CD4-positive, alpha-beta T cell treated with Interleukin-1 beta for 1 hour (primary cell): ENCODE measurements around the gene IRF2.
A peak's percentile ranks its signal among the peaks of the same experiment; 100 is the strongest.

Experiments
- DNase-seq, 2 donors: peaks; one replicate each; pipeline ENCODE4 v3.0.0-alpha.2; 2020 to 2022

The IRF2 gene

DNA sequence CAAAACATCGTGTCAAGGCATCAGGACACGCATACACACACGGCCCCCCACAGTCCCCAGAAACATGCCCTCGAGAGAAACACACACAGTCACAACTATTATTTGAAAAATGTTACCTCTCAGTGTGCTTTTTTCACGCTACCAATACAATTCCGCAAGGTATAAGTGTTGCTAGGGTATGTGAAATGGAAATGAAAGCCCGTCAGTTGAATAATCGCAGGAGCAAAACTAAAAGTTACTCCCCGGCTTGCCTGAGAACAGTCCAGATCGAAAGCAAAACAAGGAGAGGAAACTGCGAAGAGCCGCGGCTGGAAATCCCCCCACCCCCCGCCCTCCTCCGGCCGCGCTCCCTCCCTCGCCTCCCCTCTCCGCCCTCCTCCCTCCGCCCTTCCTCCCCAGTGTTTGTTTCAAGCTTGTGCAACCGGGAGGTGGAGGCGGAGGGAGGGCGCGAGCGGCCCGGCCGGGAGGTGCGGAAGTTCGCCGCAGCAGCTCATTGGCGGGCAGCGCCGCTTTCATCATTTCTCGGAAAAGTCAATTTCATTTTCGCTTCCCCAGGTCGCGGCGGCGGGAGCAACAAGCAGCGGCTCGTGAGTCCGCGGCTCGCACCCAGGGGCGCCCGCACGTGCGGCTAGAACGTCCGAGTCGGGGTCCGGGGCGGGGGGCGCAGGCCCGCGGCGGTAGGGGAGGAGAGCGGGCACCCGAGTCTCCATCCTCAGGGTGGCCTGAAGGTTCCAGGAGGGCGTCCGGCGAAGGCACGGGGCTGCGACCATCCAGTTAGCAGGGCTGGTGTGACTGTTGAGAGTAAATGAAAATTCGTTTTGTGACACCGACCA lies at the start of gene IRF2:
Gene IRF2, minus strand, starts transcription at position 288 of the 833 bp plus-strand sequence. CDS start 45,486 bp downstream, outside the sequence.
- DNase-seq, result peak; percentile 97

DNA sequence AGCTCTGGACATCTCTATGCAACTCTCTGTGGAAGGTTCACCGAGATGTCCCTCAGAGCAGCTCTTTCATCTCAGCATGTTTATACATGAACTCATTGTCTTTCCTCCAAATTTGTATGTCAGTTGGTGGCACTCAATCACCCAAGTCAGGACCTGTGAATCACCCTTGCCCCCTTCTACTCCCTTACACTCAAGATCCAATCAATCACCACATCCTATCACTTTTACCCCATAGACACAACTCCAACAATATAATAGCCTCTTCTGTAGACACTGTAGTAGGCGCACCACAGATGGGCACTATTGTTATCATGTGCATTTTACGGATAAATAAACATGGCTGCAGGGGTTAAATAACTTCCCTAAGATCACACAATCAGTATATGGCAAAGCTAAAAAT lies 41.3 kb upstream of the IRF2 start:
- no peak for DNase-seq

DNA sequence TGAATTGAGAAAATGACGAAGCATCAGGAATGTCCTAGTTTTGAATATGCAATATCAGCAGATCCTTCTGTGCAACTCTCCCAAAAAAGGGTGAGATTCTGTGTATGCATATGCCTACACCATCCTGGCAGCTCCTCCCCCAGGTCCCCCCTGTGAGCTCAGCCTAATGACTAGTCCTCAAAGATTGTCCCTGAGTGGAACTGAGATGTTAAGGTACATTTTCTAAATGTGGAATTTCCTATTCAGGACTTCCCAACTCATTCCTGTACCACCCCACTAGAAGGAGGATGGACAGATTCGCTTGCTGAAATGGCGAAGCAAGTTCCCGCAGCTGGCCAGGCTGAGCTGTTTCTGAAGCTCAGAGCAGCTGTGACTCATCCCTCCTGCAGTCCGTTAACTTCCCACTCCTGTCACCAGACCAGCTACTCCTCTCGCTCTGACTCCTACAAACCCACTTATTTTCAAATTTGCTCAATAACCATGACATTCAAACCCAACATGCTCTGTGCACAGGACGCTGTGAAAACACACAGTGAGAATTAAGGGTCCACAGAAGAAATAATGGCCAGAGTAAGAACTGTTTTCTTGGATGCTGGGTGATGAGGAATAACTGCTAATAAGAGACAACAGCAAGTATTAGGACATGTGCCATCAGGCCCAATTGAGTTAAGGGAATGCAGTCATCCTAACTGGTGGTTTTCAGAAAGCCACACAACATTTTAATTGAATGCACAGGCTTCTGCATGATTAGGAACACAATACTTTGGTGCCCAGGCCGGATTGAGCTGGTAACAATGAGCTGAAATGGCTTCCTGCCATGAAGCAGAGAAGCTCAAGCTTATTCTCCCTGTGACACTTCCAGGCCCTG lies 40.0 kb upstream of the IRF2 start:
- DNase-seq, result peak; percentile 5 to 50

DNA sequence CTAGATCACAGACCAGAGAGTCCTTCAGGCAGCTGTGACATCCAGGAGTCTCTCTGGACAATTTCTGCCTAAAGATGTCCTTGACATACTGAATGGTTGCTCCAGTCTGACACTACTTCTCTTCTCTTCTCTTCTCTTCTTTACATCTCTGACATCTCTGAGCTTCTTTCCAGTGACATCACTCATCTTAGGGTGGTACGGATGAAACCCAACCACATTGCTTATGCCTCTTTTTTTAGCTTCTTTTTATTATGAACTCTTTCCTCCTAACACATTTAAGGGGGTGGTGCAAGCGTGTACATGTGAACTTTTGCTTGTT lies 39.4 kb upstream of the IRF2 start:
- no peak for DNase-seq

DNA sequence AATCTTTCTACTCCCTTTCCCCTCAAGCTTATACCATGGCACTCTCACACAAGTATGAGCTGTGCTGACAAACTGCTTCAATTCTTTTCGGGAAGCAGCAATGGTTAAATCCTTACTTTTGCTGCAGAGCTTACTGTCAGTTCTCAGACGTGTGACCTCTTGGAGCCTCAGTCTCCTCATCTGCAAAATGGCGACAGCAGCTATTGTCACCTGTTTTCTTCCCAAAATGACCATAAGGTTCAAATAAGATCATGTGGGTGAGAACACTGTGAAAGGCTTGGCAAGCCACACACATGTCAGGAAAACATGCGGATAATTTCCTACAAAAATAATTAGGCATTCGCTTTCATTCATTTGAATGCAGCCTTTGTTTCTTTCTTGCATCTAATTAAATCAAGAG lies 36.8 kb upstream of the IRF2 start:
- DNase-seq, result no peak

DNA sequence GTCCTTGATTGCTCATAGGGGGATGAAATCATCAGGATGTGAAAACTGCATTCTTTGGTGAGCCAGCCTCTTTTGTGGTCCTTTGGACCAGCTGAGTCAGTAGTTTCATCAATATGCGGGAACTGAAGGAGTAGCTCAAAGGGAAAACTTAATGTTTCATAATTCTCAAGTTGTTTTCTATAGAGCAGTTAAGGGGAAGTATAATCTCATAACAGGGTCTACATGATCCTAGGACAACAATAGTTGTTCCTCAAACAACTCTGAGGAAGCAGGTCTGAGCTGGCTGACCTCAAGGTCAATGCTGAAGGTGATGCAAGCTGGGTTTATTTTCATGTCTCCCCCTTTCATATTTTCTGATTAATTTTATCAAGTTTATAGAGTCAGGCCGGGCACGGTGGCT lies 36.1 kb upstream of the IRF2 start:
- DNase-seq, result peak in 1 of 2 donors; percentile 15

DNA sequence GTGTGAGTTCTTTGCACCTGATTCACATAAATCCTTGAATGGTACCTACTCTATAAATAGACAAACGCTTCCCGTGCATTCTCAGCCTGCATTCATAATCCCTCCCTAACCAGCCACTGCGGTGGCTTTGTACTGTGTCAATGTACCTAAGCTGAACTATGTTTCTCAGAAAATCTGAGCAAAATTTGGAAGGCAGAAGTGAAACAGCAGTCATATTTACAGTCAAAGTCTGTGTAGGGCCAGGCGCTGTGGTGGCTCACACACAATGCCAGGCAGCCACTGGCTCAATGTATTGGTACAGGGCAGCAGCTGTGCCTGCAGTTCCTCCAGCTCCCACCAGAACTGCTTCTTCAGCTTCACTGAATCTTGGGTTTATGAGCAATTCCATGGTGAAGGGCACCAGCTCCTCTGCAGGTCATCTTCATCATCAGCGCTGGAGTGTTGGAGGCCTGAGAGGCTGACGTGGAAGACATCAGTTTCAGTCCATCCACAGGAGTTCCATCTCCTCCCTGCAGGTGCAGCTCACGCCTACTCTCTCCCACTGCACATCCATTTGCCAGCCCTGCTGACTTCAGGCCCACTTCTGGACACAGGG lies 32.3 kb upstream of the IRF2 start:
- peak; percentile 18 to 57 for DNase-seq

DNA sequence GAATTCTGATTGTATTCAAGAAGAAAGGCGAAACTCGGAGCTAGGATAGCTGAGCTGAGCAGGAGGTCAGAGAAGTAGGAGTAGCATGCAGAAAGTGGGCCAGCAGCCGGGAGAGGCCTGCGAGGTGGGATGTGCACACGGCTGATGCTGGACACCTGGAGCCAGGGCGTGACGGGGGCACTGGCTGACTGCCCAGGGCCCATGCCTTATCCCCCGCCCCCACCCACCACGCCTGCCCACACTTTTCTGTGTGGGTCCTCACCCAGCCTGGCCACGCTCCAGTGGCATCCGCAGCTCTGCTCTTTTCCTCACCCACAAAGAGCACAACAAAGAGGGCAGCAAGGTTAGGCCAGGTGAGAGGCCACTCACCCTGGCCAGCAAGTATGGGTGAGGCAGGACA lies 30.0 kb upstream of the IRF2 start:
- DNase-seq, result no peak

DNA sequence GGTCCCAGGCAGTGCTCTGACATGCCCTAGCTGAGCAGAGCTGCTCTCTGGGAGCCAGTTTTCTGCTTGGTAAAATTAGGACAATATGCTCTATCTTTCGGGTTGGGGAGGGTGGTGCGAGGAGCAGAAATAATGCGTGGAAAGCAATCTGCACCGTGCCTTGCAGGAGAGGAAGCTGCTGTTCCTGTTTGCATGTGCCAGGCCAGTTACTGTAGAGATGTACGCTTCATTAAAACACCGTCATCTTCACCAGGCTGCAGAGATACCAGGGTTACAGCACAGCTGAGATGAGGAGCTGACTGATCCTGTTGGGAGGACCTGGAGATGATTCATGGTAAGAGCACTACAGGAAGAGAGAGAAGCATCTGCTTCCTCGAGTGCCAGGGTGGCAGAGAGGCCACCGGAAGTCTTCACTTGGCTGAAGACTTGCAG lies 29.5 kb upstream of the IRF2 start:
- peak; percentile 16 to 37 for DNase-seq

DNA sequence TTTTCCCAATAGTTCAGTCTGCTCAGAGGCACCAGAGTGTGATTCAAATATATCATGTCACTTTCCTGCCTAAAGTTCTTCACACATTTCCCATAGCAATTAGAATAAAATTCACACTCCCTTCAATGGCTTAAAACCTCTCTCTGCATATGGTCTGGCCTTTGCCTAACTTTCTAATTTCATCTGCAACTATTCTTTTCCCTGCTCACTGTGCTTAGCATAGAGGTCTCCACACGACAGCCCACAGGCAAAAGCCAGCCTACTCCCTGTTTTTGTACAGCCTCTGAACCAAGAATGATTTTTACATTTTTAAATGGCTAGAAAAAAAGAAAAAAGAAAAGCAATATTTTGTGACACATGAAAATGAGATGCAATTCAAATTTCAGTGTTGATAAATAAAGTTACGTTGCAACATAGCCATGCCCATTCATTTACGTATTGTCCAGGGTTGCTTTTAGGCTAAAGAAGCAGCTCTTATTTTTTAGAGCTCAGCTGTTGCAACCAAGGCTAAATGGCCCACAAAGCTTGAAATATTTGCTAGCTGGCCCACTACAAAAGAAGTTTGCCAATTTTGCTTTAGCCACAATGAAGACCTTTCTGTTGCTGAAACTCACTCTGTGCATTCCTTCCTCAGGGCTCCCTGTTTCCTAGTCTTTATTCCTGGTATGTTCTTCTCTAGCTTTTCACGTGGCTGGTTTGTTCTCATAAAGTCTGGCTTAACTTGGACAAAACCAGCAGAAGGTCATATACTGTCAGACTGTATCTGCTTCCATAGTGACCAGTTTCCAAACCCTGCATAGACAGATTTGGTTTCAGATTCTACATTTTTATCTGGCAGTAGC lies 26.6 kb upstream of the IRF2 start:
- DNase-seq, result no peak

DNA sequence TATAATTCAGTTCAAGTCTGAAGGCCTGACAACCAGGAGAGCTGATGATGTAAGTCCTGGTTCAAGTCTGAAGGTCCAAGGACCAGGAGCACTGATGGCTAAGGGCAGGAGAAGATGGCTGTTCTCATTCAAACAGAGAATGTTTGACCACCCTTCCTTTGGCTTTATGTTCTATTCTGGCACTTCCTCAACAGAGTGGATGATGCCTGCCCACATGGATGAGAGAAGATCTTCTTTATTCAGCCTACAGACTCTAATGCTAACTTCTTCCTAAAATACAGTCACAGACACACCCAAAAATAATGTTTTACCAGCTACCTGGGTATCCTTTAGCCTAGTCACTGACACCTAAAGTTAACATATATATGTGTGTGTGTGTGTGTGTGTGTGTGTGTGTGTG lies 25.6 kb upstream of the IRF2 start:
- DNase-seq, result no peak

DNA sequence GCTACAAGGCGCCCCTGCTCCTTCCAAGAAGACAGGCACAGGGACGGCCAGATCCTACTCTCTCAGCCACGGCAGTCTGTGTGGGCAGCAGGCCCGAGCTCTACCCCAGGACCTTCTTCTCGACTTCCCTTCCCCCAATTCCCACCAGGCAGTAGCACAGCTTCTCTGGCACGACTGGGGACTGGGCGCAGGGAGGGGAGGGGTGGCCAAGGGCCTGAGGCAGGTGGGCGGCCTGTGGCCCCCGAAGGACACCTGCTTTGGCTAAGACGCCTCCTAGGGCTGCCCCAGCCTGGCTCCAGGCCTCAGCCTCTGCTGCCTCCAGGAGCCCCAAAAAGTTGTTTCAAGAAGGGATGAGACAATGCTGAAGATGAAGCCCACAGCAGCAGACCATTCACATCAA lies 24.2 kb upstream of the IRF2 start:
- DNase-seq, result no peak

DNA sequence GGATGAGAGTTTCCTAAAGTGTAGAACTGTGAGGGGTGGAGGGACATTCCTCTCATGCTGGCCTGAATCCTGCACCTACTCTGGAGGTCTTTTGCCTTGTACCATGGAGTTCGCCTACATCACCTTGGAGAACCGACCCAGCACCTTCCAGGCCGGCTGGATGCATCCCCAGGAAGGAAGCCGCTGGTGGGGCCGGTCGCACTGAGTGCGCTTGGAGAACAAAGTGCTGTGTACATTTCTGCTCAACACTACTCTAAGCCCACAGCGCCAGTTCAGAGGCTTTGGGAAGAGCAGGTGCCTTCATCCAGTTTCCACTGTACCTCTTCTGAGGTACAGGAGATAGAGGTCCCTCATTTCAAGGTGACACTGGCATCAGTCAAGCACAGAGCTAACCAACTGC lies 15.4 kb upstream of the IRF2 start:
- no peak for DNase-seq

DNA sequence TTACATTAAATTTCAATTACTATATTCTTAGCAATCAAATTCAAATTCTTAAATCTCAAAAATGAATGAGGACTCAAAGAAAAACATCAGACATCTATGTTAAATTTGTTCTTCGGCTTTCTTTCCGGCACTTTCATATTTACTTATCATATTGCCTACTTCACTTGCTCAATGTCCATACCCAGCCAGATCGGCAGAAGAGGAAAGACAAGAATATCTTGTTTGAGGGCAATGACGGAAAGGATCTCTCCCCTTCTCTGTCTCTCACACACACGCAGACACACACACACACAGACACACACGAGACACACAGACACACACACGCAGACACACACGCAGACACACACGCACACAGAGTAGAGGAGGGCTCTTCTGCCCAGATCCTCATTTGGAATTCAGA lies 13.2 kb upstream of the IRF2 start:
- DNase-seq, result no peak

DNA sequence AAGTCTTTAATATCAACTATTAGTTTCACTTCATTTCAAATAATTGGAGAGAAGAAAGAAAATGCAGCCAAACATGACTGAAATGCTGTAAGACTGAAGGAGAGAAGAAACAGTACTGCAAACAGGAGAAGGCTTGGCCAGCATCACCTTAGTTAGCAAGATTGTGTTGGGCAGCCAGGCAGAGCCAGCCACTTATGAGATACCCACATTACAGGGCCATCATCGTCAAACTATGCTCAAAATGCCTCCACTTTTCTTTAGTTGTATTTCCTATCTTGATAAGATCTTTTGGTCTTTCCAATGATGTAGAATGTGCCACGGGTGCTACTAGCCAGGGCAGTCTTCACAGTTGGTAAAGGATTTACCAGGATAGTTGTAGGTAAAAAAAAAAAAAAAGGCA lies 10.9 kb upstream of the IRF2 start:
- DNase-seq, result no peak

DNA sequence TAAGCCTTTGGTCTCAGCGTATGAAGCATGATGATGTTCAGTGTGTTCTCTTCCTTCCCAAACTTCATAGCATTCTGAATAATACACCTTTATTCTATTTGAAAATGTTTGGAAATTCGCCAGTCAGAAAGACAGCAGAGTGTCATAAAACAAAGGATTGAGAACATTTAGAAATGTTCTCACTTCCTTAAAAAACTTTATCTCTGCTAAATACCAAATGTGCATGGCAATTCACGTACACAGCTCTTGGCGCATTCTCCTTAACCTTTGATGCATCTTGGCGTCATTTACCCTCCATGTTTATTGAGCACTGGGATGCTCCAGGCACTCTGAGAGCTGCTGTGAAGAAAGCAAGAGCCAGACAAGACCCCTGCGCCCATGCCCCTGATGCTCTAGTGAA lies 7.2 kb upstream of the IRF2 start:
- DNase-seq, result no peak

DNA sequence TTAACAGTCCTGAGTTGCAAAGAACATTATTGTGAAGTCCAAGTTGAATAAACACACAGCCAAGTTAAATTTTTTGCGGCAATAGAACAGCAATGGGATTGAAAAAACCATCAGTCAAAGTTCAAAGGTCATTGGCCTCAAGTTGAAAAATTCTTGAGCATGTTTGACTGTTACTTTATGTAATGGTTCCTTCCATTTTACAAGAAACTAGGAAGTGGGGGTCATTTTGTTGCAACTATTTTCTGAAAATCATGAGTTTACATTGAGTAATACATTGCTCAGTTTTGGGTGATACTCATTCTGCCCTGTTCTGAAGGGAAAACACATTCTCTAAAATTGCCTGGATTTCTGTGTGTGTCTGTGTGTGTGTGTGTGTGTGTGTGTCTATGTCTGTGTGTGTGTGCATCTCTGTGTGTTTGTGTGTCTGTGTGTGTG lies 5.2 kb upstream of the IRF2 start:
- DNase-seq, result no peak

DNA sequence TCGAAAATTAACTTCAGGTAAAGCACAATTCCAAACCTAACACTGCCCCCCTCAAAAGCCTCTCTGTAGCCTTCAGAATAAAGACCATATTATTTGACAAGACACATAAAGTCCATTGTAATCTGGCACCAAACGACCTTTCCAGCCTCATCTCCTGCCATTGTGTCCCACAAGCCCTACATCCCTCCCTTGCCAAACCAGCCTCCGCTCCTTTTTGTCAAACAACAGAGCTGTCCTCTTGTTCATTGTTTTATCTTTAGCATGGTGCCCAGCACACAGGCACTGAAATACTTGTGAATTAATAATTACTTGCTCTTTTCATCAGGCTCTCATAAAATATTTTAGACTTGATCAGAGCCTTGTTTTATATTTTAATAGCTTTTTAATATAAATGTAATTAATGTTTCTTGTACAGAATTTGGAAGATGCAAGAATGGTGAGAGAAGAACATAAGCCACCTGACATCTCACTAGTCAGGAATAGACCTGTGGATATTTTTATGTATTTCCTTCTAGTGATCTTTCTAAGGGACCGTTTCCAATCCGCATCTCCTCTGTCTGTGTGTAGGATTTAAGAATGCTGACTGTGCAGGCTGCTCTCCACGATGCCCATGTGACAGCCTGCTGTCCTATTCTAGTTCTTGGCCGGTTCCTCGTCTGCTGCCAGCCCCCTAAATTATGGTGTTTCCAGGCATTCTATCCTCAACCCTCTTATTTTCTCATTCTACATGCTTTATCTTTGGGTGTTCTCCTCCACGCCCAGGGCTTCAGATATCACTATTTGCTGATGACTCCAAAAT lies 3.0 kb upstream of the IRF2 start:
- no peak for DNase-seq

DNA sequence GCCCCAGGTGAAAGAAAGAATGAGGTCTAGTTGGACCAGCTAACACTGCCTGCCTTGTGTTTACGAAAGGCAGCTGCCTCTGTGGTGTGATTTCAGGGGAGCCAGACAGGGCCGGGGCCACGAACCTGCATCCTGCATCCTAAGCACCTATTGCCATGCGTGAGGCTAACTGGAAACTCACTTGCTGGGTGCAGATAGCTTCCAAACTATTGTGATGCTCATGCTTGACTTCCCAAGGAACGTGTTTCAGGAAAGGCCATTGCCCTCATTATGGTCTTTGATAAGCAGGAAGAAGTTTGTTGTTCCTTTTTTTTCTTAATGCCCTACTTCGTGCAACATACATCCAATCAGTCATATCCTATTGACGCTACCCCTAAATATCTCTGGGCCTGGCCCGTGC lies 2.3 kb upstream of the IRF2 start:
- DNase-seq, result peak in 1 of 2 donors; percentile 28

DNA sequence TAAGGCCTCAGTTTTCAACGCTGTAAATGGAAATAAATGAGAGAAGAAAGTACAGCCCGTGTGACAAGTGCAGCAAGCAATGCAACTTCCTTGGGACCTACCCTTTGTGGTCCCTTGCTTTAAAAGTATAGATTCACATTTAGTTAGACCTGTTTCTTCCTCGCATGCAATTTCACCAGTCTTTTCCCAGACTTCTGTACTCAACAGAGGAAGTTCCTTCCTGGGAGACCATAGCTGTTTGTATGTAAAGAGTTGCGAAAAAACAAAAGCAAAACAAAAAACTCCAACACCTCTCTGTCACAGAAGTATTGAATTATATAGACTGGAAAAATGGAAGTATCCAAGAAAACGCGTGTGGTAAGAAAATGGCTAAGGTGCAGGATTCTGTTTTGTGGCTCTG lies 1.1 kb upstream of the IRF2 start:
- no peak for DNase-seq

DNA sequence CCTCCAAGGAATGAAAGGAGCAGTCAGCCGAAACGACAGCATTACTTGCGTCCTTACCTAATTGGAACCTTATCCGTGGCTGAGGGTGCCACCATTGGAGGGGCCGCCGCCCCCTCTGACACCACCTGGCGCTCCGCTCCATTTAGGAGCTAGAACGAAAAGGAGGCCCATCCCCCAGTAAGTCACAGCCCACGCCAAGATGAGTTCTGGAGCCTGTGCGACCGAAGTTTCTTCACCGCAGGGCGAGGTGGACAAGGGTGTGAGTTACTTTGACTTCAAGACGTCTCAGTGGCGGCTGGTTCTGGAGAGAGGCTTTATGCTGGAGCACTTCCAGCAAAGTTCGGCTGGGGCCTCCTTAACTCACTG lies 729 bp upstream of the IRF2 start:
- peak; percentile 41 to 50 for DNase-seq
